Measurements from ENCODE around the gene CDC42EP4.

The CDC42EP4 gene, protein sequence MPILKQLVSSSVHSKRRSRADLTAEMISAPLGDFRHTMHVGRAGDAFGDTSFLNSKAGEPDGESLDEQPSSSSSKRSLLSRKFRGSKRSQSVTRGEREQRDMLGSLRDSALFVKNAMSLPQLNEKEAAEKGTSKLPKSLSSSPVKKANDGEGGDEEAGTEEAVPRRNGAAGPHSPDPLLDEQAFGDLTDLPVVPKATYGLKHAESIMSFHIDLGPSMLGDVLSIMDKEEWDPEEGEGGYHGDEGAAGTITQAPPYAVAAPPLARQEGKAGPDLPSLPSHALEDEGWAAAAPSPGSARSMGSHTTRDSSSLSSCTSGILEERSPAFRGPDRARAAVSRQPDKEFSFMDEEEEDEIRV

DNA sequence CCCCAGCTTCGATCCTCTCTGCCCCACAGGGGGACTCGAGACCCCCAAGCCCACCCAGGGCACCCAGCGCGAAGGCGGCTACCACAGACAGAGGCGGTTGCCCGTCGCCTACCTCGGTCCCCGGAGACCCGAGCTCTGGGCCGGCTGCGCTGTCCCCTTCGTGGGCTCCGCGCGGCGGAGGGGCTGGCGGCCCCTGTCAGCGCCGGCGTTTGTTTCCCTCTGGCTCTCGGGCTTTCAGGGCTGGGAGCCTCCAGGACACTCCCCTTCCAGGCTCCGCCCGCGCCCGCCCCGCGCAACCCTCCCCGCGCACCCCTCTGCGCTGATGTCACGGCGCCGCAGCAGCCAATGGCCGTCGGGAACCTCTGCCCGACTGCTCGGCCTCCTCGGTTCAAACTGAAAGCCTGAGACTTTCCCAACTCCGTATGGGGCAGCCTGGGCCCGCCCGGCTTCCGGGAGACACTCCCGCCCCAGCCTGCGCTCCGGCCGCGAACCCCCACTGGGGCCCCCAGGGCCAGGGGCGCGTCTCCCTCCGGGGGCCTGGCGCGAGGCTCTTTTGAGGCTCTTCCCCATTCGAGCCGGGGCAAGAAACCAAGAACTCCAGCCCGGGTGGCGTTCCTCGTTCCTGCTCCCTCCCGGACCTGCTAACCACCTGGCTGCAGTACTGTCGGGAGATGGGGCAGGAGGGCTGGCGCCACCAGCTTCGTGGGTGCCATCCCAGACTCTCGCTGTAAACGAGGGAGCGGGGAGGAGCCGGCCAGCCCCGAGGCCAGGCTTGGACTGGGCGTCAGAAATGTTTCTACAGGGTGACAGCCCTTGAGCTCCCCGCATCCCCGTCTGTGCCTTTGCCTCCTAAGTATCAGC, at the start of gene CDC42EP4:
Gene CDC42EP4, minus strand, starts transcription at position 221 of the 861 bp plus-strand sequence. CDS start 25,501 bp downstream, outside the sequence.
- DNase-seq = peak; percentile 83

DNA sequence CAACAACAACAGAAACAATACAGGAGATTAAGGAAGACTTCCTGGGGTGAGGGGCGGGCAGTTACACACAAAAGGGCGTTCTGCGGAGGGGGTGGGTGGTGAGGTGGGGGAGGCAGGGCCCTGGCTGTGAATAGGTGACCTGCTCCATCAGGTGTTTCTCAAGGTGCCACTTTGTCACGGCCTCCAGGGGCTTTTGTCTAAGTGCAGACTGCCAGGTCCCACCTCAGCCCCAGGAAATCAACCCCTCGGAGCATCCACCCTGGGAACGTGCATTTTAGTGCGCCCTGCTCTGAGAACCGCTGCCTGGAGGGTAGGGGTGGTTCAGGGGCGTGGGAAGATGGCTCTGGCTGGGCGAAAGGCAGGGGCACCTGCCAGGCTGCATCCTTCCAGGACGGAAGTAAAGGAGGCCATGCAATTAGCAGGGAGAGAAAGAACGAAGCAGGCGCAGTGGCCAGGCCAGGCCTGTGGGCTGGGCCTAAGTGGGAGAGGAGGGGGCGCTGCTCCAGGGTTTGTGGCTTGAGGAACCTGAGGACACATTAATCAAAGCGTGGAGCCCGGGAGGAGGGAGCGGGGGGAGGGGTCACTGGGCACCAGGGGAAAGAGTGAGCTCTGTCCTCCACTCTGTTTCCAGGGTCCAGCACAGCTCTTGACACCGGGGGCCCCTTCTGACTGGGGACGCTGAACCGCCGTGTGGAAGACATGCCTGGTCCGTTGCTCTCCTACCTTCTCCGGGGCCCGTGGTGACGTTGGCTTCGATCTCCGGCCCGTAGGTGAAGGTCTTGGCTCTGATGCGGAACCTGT, 49.4 kb upstream of the CDC42EP4 start:
- no peak for DNase-seq

DNA sequence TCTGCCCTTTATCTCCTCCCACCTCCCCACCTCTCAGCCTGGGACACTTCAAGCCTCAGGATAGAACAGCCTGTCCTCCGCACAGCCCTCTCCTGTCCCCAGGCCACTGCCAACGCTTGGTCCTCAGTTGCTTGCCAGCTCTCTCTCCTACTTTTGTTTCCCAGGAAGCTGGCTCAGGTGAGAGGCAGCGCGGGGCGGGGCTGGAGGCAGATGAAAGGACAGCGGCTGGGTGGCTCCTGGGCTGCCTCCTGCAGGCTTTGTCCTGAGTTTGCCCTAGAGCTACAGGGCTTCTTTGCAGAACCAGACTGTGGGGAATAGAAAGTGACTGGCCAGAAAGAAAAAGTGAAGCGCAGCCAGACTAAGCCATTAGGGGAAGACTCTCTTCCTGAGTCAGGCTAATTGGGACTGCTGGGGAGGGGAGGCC, 48.2 kb upstream of the CDC42EP4 start:
- DNase-seq = no peak

DNA sequence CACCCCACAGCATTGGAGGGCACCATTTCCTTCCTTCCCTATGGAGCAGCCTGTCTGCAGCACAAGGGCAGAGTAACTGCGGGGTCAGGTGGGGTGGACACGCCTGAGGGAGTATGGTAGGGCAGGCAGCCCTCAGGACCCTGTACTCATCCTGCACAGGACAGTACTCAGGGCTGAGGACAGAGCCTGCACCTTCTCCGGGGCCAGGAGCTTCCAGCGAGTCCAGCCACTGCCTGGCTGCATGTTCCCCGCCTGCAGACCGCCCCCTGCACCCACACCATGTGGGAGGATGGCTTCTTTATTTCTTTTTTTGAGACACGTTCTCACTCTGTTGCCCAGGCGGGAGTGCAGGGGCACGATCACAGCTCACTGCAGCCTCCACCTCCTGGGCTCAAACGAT, 47.6 kb upstream of the CDC42EP4 start:
- no peak for DNase-seq

DNA sequence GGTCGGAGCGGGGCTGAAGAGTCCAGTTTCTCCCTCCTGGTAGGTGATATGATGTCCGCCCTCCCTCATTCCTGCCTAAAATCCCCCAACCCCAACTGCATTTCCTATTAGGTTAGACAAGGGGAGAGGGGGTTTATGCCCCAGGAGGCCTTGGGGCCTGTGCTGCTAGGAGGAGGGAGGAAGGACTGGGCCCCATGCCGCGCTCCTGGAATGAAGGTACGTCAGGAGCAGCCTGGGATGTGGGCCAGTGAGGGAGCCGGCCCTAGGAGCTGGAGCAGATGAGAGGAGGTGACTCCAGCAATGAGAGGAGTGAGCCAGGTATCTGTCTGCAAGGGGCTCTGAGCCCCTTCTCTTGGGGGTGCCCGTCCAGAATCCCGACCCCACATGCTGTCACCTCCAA, 46.9 kb upstream of the CDC42EP4 start:
- DNase-seq = no peak

DNA sequence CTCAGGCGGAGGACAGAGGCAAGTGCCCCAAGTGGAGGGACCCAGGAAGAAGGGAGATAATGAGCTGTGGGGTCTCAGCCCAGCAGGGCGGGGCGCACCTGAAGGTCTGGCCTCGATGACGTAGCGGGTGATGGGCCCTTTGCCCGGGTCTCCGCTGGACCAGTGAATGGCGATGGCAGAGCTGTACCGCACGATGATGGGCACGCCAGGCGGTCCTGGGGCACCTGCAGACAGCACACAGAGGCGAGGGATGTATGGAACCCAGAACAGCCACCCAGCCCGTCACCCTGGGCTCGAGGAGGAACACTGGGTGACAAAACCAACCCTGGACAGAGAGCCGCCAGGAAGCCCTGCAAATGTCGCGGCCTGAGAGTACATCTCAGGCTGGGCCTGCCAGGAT, 46.2 kb upstream of the CDC42EP4 start:
- DNase-seq = no peak

DNA sequence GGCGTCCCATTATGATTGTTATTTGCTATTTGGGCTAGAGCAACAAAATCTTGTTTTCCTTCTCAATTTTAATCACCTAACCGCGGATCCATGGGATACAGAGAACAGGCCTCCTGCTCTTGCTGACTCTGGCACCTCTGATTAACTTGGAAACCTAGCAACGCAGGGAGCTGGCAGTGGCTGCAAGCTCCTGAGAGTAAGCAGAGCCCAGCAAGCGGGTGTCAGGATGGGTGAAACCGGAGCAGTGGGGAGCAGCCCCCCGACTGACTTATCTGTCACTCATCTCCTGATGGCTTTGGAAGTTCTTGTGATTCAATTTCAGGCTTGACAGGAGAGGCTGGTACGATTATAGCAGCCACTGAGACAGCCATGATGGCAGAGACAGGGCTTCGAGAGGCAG, 45.5 kb upstream of the CDC42EP4 start:
- no peak for DNase-seq

DNA sequence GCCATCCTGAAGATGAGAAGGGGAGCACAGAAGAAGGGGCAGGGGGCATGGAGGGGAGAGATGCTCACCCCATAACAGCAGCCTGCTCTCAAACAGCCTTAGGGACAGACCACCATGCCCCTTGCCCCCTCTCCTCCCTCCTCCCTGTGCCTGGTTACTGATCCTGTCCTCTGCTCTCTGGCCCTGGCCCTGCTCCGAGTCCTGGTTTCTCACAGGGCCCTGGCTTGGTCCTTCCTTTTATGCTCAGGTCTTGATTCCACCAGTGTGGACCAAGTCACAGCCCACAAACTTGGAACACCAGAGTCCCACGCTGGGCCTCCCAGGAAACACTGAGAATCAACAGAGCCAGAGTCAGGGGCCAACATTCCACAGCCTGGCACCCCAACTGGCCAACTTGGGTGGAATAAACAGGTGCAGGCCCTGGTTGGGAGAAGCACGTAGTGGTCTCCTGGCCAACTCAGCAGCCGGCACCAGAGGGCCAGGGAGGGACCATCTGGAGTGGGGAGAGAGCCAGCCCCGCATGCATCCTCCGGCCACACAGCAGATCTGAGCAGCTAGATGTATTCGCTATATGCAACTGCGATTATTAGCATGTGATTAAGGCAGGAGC, 44.9 kb upstream of the CDC42EP4 start:
- DNase-seq = no peak

DNA sequence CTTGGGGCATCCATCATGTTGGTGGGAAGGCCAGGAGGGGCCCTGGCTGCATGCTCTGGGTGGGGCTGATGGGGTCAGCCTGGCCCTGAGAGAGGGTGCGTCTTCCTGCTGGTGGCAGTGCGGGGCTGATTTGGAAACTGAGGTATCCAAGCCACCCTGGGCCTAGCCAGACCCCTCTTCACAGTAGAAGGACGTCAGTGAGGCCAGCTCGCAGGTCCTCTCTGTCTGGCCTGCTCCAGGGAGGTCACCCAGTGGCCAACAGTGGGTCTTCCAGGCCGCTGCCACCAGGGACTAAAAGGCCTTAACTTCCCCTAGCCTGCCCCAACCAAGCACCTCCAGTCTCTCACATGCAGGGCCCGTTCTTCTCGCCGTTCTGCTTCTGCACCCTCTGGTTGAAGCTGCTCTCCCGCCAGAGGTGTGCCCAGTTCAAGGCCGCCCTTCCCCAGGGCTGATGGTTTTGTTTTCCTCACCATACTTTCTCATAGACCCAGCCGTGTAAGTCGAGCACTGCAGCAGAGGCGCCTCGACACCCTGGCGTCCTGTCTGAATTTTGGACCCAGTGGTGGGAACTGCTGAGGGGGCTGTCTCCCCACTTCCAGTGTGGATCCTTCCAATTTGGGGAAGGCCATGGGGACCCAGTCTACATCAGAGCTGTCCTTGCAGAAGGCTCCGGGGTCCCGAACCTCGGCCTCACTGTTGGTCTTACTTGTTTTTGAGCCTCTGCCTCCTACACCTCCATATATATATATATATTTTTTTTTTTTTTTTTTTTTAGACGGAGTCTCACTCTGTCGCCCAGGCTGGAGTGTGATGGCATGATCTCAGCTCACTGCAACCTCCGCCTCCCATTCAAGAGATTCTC, 42.9 kb upstream of the CDC42EP4 start:
- no peak for DNase-seq

DNA sequence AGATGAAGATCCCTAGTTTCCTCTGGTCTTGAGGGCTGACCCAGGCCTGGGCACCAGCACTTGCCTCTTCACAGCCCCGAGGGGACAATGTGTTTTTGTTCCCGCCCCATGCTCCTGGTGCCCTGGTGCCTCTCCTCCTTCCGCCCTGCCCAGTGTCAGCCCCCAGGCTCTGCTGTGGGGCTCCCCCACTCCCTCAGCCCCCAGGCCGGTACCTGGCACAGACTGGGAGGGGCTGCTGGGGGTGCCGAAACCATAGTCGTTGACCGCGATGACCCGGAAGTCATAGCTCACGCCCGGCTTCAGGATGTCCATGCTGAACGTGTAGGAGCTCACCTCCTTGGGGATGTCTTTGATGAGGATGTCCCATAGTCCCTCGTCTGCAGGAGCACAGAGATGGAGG, 40.5 kb upstream of the CDC42EP4 start:
- DNase-seq = no peak

DNA sequence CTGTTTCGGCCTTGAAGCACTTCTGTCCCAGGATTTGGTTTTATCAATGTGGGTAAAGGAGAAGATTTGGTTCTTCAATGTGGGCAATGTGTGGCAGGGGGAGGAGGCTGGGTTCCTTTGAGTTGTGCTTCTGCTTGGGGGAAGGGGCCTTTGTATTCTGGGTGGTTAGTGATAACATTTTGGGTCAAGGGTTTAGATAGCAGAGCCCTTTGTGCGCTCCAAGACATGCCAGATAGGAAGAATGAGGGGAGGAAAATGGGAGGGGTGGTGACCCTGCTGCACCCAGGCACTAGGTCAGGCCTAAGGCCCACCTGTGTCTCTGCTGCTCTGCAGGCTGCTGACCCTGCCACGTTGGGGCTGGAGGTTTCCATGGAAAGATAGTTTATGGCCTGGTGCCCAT, 40.0 kb upstream of the CDC42EP4 start:
- DNase-seq = no peak

DNA sequence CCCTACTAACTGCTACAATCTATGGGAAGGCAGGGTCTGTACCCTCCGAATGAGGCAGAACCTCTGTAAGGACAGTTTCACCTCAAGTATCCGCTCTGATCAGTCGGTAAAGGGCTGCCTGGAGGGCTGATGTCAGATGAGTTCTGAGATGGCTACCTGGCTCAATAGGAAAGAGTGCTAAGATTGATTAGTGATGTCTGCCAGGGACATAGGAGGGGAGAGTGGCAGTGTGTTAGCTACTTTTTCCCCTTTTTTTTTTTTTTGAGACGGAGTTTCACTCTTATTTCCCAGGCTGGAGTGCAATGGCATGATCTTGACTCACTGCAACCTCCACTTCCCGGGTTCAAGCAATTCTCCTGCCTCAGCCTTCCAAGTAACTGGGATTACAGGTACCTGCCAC, 39.1 kb upstream of the CDC42EP4 start:
- no peak for DNase-seq

DNA sequence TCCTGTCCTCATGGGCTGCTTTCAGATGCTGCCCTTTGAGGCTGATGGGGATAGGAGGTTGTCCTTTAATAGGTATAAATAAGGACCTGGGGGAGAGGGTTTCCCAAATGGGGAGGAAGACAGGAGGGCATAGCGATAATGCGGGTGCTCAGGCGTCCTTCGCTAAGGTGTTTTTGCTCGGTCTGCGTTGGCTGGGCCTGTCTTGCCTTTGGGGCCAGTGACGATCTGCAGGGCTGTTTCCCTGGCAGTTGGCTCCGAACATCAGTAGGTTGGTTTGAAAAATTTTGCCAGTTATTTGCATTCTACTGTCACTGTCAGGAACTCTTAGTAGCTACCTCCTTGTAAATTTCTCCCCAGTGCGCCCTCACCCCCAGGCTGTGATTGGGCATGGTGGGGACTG, 37.8 kb upstream of the CDC42EP4 start:
- DNase-seq = no peak

DNA sequence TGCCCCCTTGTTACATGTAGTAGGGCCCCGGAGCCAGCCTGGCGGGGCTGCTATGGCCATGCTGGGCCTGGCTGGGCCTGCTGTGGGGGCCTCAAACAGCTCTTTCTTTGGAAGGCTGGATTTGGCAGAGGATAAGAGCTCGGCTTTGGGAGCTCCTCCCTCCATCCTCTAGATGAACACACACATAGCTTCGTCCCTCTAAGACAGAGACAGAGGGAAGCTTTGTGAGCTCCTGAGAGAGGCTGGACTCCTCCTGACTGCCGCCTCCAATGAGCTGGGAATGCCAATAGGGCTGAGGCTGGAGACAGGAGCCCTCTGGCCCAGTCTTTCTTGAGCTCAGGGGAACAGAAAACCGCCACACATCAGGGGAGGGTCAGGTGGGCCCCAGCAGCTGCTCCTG, 37.3 kb upstream of the CDC42EP4 start:
- DNase-seq = no peak

DNA sequence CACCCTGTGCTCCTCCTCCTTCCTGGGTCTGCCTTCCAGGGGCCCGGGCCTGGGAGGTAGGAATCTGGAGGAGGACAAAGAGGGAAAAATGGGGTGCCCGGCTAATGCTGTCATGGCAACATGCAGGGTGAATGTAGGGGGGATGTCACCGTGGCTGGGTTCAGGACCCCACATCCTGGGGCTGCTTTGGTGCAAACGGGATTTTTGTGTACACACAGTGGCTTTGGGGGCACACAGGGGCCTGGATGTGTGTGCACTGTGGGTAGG, 37.0 kb upstream of the CDC42EP4 start:
- DNase-seq = no peak

DNA sequence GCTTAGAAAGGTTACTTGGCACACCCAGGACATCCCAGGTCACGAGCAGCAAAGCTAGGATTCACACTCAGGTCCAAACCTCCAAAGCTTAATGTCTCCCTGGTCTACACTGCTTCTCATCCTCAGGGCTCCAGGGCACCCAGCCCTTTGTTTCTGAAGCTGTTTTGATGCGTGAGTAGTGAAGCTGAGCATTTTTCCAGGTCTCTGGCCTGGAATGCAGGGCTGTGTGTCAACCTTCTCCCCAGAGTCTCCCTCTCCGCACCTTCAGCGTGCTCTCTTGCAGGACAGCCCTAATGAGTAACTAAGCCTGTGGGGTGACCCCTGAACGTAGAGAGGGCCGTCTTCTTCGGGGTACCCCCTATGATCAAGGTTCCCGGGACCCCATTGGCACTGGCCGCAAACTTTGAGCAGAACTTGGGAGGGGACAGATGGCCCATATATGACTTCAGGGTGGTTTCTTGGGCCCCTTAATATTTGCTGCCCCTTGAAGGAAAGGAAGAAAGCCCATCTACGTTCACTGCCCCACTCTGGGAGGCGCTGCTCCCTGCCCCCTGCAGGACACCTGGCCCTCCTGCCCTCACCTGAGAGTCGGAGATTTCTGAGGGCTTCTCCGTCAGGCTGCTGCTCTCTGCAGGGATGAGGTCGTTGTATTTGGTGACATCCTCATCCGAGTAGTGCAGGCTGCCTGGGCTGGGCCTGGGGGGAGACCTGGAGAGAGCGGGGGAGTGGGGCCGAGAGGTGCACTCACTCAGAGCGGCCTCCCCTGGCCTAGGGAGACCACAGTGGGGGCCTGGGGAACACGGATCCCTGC, 36.4 kb upstream of the CDC42EP4 start:
- DNase-seq = no peak

DNA sequence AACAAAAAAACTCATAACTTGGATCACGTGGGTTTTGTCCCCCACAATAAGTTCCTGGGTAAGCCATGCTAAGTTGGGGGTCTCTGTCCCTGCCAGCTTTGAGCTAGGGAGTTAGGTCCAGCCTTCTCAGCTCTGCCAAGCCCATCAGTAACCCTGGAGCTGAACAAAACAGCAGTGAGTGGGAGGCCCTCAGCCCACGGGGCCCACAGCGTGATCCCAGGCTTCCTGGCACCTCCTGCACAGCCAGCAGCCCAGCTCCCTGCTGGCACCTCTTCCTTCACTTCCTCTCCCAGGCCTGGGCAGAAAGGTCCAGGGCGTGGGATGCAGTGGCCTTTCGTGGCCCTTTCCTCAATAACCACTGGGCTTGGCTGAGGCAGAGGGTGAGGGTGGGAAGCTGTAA, 35.5 kb upstream of the CDC42EP4 start:
- DNase-seq = no peak

DNA sequence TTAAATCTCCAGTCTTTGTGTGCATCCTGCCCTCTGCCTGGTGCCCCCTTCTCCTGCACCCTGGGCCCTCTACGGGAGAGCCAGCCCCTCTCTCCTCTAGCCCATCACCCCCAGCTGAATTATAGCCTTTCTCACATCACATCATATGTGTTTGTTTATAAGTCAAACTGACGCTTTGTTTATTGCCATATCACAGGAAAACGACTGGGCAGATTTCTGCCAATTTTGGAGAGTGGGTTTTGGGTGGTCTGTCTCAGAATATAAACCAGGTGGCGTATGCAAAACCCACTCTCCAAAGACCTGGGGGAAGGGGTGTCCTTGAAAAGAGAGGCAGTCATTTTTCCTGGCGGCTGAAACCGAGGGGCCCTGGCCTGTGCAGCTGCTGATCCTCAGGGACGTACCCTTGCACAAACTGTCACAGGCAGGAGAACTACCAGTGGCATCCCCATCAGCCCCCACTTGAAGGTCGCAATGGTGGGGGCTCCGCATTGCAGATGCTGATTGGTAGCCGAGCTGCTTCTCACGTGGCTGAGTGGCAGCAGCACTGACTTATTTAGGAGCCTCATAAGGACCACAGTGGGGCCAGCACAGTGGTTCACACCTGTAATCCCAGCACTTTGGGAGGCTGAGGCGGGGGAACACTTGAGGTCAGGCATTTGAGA, 34.8 kb upstream of the CDC42EP4 start:
- no peak for DNase-seq

DNA sequence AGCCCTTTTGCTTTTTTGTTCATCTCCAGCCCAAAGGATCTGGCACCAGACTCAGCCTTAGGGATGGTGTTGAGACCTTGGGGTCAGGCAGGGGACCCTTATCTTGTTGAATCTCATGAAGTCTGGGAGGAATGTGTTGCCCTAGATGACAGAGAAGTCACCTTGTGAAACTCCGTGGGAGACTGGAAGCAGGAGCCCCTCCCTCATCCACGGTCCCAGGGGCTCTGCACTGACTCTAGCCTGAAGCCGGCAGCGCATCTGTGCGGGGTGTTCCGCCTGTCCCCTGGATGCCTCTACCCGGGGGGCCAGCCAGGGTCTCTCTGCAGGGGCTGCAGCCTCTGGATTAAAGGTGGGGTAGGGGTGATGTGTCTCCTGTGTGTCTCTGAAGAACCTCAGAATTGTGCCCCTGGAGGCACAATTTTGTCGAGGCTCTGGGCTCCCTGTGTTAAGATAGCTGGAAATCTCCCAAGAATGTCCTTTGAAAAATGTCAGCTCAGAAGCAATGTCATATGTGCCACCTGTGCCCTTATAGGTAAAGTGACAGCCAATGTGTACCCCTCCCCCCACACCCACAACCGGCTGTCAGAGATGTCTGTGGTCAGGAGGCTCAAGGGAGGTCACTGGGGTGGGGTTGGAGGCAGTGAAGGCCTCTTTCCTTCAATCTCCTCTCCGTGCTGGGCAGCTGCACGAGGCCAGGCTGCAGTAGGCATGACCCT, 32.1 kb upstream of the CDC42EP4 start:
- DNase-seq = no peak

DNA sequence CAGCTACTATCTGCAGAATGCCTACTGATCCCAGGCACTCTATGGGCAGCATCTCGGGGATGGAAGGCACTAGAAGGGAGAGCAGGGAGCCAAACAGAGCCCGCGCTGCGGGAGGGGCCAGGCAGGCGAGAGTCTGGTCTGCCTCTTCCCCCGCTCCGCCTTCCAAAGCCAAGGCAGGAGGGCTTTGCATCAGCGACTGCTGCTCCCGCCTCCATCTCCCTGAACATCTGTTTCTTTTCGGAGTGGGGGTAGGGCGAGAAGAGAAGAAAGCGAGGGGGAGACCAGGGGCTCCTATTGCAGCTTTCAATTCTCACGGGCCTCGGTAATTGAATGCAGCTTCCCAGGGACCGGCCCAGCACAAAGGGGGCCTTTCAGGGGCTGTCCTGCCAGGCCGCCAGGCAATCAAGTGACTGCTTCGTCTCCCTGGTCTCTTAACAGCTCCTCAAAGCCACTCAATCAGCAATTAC, 31.4 kb upstream of the CDC42EP4 start:
- no peak for DNase-seq

Data from activated CD4-positive, alpha-beta T cell treated with anti-CD3 and anti-CD28 coated beads, Interleukin-2, amount 50 U/mL, for 1 hour (primary cell).